GM19455 (cell line): ENCODE data around the gene LMNTD1.

Experiments
- ATAC-seq: cut with Tn5 transposase; IDR thresholded peaks from one replicate; pipeline ENCODE4 v1.9.1; 2021; ENCODE audit not compliant: unreplicated experiment

The LMNTD1 gene

GRCh38 chr12:25556153-25556552, 3.1 kb upstream of the LMNTD1 start:
- no peak for ATAC-seq

GRCh38 chr12:25552681-25553080, 402 bp downstream of the LMNTD1 start:
- no peak for ATAC-seq

GRCh38 chr12:25550186-25550585, 2.9 kb downstream of the LMNTD1 start:
- ATAC-seq = no peak

GRCh38 chr12:25549120-25549519, 4.0 kb downstream of the LMNTD1 start:
- ATAC-seq = no peak

- ATAC-seq = no peak
Observed at GRCh38 chr12:25546318-25546717, 6.8 kb downstream of the LMNTD1 start.

GRCh38 chr12:25533150-25533549, 19.9 kb downstream of the LMNTD1 start:
- ATAC-seq = no peak

GRCh38 chr12:25531502-25532052, 21.5 kb downstream of the LMNTD1 start:
- no peak for ATAC-seq

GRCh38 chr12:25529738-25530137, 23.3 kb downstream of the LMNTD1 start:
- ATAC-seq = no peak

- ATAC-seq = no peak
Observed at GRCh38 chr12:25526778-25527177, 26.3 kb downstream of the LMNTD1 start.

GRCh38 chr12:25524366-25524765, 28.7 kb downstream of the LMNTD1 start:
- no peak for ATAC-seq

- no peak for ATAC-seq
Observed at GRCh38 chr12:25521625-25522256, 31.3 kb downstream of the LMNTD1 start.

GRCh38 chr12:25518512-25518911, 34.6 kb downstream of the LMNTD1 start:
- ATAC-seq = no peak

GRCh38 chr12:25504744-25505143, 48.3 kb downstream of the LMNTD1 start:
- ATAC-seq = no peak

- no peak for ATAC-seq
Observed at GRCh38 chr12:25503666-25504065, 49.4 kb downstream of the LMNTD1 start.

GRCh38 chr12:25502596-25502995, 50.5 kb downstream of the LMNTD1 start:
- no peak for ATAC-seq

GRCh38 chr12:25502118-25502517, 51.0 kb downstream of the LMNTD1 start:
- no peak for ATAC-seq

- no peak for ATAC-seq
Observed at GRCh38 chr12:25501549-25501948, 51.5 kb downstream of the LMNTD1 start.

- ATAC-seq = no peak
Observed at GRCh38 chr12:25500651-25501050, 52.4 kb downstream of the LMNTD1 start.

GRCh38 chr12:25497021-25497420, 56.1 kb downstream of the LMNTD1 start:
- ATAC-seq = no peak

- no peak for ATAC-seq
Observed at GRCh38 chr12:25496098-25496587, 56.9 kb downstream of the LMNTD1 start.

- no peak for ATAC-seq
Observed at GRCh38 chr12:25495331-25496097, 57.6 kb downstream of the LMNTD1 start.

- no peak for ATAC-seq
Observed at GRCh38 chr12:25494926-25495325, 58.2 kb downstream of the LMNTD1 start.
